BLaER1 treated with 17β-estradiol and CSF1 and Interleukin-3, amounts not matched to agents 10 nM and 100 nM (cell line): Measurements from ENCODE around the gene SPPL2B.
"Not testable (repeated sequence)": the region's sequence is repeated elsewhere in the genome, so short reads cannot be mapped to it uniquely, and the experiment has no call there.

Experiments used
- H3K27ac ChIP-seq, 11 experiments: shearing (Covaris generic); formaldehyde crosslinking; 2 replicates each; pipeline ENCODE4 v1.8.1; 2022
- H3K27me3 ChIP-seq, 11 experiments: shearing (Covaris generic); formaldehyde crosslinking; 2 replicates each; pipeline ENCODE4 v1.8.1; 2022
- H3K36me3 ChIP-seq, 11 experiments: shearing (Covaris generic); formaldehyde crosslinking; 2 replicates each; pipeline ENCODE4 v1.8.1; 2022
- H3K4me1 ChIP-seq, 10 experiments: shearing (Covaris generic); formaldehyde crosslinking; 2 replicates each; pipeline ENCODE4 v1.8.1; 2022
- H3K4me2 ChIP-seq, 11 experiments: shearing (Covaris generic); formaldehyde crosslinking; 2 replicates each; pipeline ENCODE4 v1.8.1; 2022
- H3K4me3 ChIP-seq, 10 experiments: shearing (Covaris generic); formaldehyde crosslinking; 2 replicates each; pipeline ENCODE4 v1.8.1; 2022
- H3K9ac ChIP-seq, 11 experiments: shearing (Covaris generic); formaldehyde crosslinking; 2 replicates each; pipeline ENCODE4 v1.8.1; 2022
- H3K9me3 ChIP-seq, 11 experiments: shearing (Covaris generic); formaldehyde crosslinking; replicated peaks in 1 of 11; 2 replicates each; pipeline ENCODE4 v1.8.1; 2022
- H4K20me1 ChIP-seq, 11 experiments: shearing (Covaris generic); formaldehyde crosslinking; 2 replicates each; pipeline ENCODE4 v1.8.1; 2022
- Cebpa-rat ChIP-seq, 11 experiments: shearing (Covaris generic); IDR thresholded peaks; 2 replicates each; pipeline ENCODE4 v1.8.1; 2022

SPPL2B gene

GRCh38 chr19:2343289-2343982, 15.0 kb downstream of the SPPL2B start:
- H3K4me1 ChIP-seq, result peaks cover 9 to 45% (median 35%) of the 10 kb centered on the region in 10 experiments
- no peak overlapping the region; a peak in 2 of 22 replicates for H3K27ac ChIP-seq
- no peaks in the 10 kb centered on the region for H3K9me3 ChIP-seq
- H3K27me3 ChIP-seq, result no peaks in the 10 kb centered on the region
- no peak for TF ChIP-seq Cebpa-rat (IDR thresholded peaks at IDR 0.05)
- peaks cover 41 to 82% (median 72%) of the 10 kb centered on the region in 11 experiments for H3K36me3 ChIP-seq
- peaks cover 12 to 70% (median 31%) of the 10 kb centered on the region in 11 experiments; a peak in 21 of 22 replicates for H4K20me1 ChIP-seq
- peak overlapping the region in 2 of 11 experiments; percentile 1 to 18; a peak in 1 of 22 replicates for H3K9ac ChIP-seq
- no peak overlapping the region for H3K4me2 ChIP-seq
- no peak overlapping the region for H3K4me3 ChIP-seq

- Histone ChIP-seq H3K36me3 (peaks cover 34 to 78% (median 68%) of the 10 kb centered on the region in 11 experiments), H3K9ac (peak overlapping the region in 1 of 11 experiments; percentile 24; a peak in 2 of 22 replicates), H3K4me2 (no peak overlapping the region), H3K4me1 (peaks cover 9 to 42% (median 32%) of the 10 kb centered on the region in 10 experiments; a peak in 19 of 20 replicates), H3K27me3 (no peaks in the 10 kb centered on the region), H3K27ac (no peak overlapping the region), H4K20me1 (peaks cover 2 to 60% (median 21%) of the 10 kb centered on the region in 11 experiments; a peak in 19 of 22 replicates), H3K9me3 (no peaks in the 10 kb centered on the region), H3K4me3 (no peak overlapping the region)
- no peak for TF ChIP-seq Cebpa-rat (IDR thresholded peaks at IDR 0.05)
Measured at GRCh38 chr19:2344381-2344870, 15.9 kb downstream of the SPPL2B start.

GRCh38 chr19:2345076-2345475, 16.6 kb downstream of the SPPL2B start:
- H3K36me3 ChIP-seq, result peaks cover 29 to 77% (median 64%) of the 10 kb centered on the region in 11 experiments
- no peaks in the 10 kb centered on the region for H3K27me3 ChIP-seq
- H3K9me3 ChIP-seq, result no peaks in the 10 kb centered on the region
- peaks cover 0 to 54% (median 14%) of the 10 kb centered on the region in 11 experiments; a peak in 18 of 22 replicates for H4K20me1 ChIP-seq
- H3K27ac ChIP-seq, result no peak overlapping the region
- peaks cover 9 to 41% (median 31%) of the 10 kb centered on the region in 10 experiments; a peak in 19 of 20 replicates for H3K4me1 ChIP-seq
- TF ChIP-seq Cebpa-rat (IDR thresholded peaks at IDR 0.05), result no peak
- H3K9ac ChIP-seq, result peak overlapping the region in 1 of 11 experiments; percentile 8; a peak in 2 of 22 replicates
- H3K4me3 ChIP-seq, result no peak overlapping the region
- 0 out of 22 replicates have a peak overlapping the region, but pooled peaks of 3 of the 11 experiments have one; percentile 6 to 25 (median 11) for H3K4me2 ChIP-seq

- no peak for TF ChIP-seq Cebpa-rat (IDR thresholded peaks at IDR 0.05)
- no peaks in the 10 kb centered on the region for H3K9me3 ChIP-seq
- H3K27ac ChIP-seq, result no peak overlapping the region; a peak in 1 of 22 replicates
- peak overlapping the region in 3 of 11 experiments; percentile 11 to 27 (median 25); a peak in 4 of 22 replicates for H3K4me2 ChIP-seq
- H3K4me3 ChIP-seq, result no peak overlapping the region
- peaks cover 7 to 31% (median 23%) of the 10 kb centered on the region in 10 experiments; a peak in 19 of 20 replicates for H3K4me1 ChIP-seq
- H3K27me3 ChIP-seq, result no peaks in the 10 kb centered on the region
- peaks cover 26 to 77% (median 63%) of the 10 kb centered on the region in 11 experiments; a peak in 20 of 22 replicates for H3K36me3 ChIP-seq
- peak overlapping the region in 3 of 11 experiments; percentile 6 to 18 (median 16); a peak in 2 of 22 replicates for H3K9ac ChIP-seq
- H4K20me1 ChIP-seq, result peaks cover 0 to 44% (median 5%) of the 10 kb centered on the region in 11 experiments; a peak in 17 of 22 replicates
Measured at GRCh38 chr19:2345794-2346663, 17.5 kb downstream of the SPPL2B start.

GRCh38 chr19:2349818-2350217, 21.3 kb downstream of the SPPL2B start:
- H3K27me3 ChIP-seq, H3K9ac ChIP-seq, H3K4me2 ChIP-seq, H3K27ac ChIP-seq, H3K4me3 ChIP-seq, H3K9me3 ChIP-seq: not testable (repeated sequence)
- Histone ChIP-seq H3K4me1 (peaks cover 0 to 16% (median 10%) of the 10 kb centered on the region in 10 experiments; a peak in 10 of 20 replicates), H3K36me3 (peaks cover 20 to 77% (median 63%) of the 10 kb centered on the region in 11 experiments; a peak in 21 of 22 replicates), H4K20me1 (peaks cover 0 to 42% (median 13%) of the 10 kb centered on the region in 11 experiments; a peak in 11 of 22 replicates)

- Histone ChIP-seq H3K4me2 (no peak overlapping the region), H3K27ac (no peak overlapping the region), H3K9me3 (no peaks in the 10 kb centered on the region), H3K27me3 (no peaks in the 10 kb centered on the region), H4K20me1 (peaks cover 0 to 45% (median 17%) of the 10 kb centered on the region in 11 experiments; a peak in 14 of 22 replicates), H3K4me1 (peaks cover 0 to 16% (median 10%) of the 10 kb centered on the region in 10 experiments; a peak in 16 of 20 replicates), H3K36me3 (peaks cover 19 to 69% (median 55%) of the 10 kb centered on the region in 11 experiments; a peak in 21 of 22 replicates), H3K9ac (no peak overlapping the region), H3K4me3 (no peak overlapping the region)
- TF ChIP-seq Cebpa-rat (IDR thresholded peaks at IDR 0.05), result no peak
Measured at GRCh38 chr19:2350656-2351055, 22.2 kb downstream of the SPPL2B start.

GRCh38 chr19:2351591-2351990, 23.1 kb downstream of the SPPL2B start:
- Histone ChIP-seq H3K4me1 (peaks cover 0 to 18% (median 13%) of the 10 kb centered on the region in 10 experiments; a peak in 16 of 20 replicates), H3K9ac (no peak overlapping the region), H4K20me1 (peaks cover 0 to 45% (median 20%) of the 10 kb centered on the region in 11 experiments; a peak in 14 of 22 replicates), H3K9me3 (no peaks in the 10 kb centered on the region), H3K27ac (no peak overlapping the region), H3K4me2 (no peak overlapping the region), H3K36me3 (peaks cover 10 to 59% (median 47%) of the 10 kb centered on the region in 11 experiments; a peak in 21 of 22 replicates), H3K4me3 (no peak overlapping the region), H3K27me3 (no peaks in the 10 kb centered on the region)
- no peak for TF ChIP-seq Cebpa-rat (IDR thresholded peaks at IDR 0.05)

- H4K20me1 ChIP-seq, result peaks cover 0 to 45% (median 20%) of the 10 kb centered on the region in 11 experiments; a peak in 14 of 22 replicates
- H3K9me3 ChIP-seq, result no peaks in the 10 kb centered on the region
- H3K4me2 ChIP-seq, result no peak overlapping the region
- no peak overlapping the region for H3K4me3 ChIP-seq
- H3K27ac ChIP-seq, result no peak overlapping the region
- no peak overlapping the region for H3K9ac ChIP-seq
- no peaks in the 10 kb centered on the region for H3K27me3 ChIP-seq
- H3K36me3 ChIP-seq, result peaks cover 6 to 54% (median 45%) of the 10 kb centered on the region in 11 experiments; a peak in 21 of 22 replicates
- peaks cover 0 to 18% (median 13%) of the 10 kb centered on the region in 10 experiments; a peak in 16 of 20 replicates for H3K4me1 ChIP-seq
- no peak for TF ChIP-seq Cebpa-rat (IDR thresholded peaks at IDR 0.05)
Measured at GRCh38 chr19:2352121-2352520, 23.6 kb downstream of the SPPL2B start.
